Naive thymus-derived CD4-positive, alpha-beta T cell (primary cell): ENCODE measurements around the gene ZNF558. TPM values are rescaled to one million over a fixed set of nuclear protein-coding genes. Genes with fewer than 3 reads are reported as not detected.
A peak's percentile ranks its signal among the peaks of the same experiment; 100 is the strongest.

Experiments
- ATAC-seq: fragments of 150-1000 bp; cut with Tn5 transposase; 2 replicates; pipeline ENCODE4 v1.10.0; 2021; ENCODE audit warnings: mild to moderate bottlenecking, moderate library complexity
- CTCF ChIA-PET: fragments of 350-600 bp; sonication (Branson Sonifier 250); formaldehyde crosslinking; loops from one replicate; lab custom pipeline; 2021; ENCODE audit warnings: antibody characterized with exemption; lab: Charles Lee
- POLR2A ChIA-PET: fragments of 350-600 bp; sonication (Branson Sonifier 250); formaldehyde crosslinking; loops from one replicate; lab custom pipeline; 2021; ENCODE audit warnings: antibody characterized with exemption, inconsistent platforms; lab: Charles Lee
- DNase-seq, 9 donors: peaks; one replicate each; pipeline versions ENCODE4 v3.0.0 to v3.0.0-alpha.2; 2020 to 2022; ENCODE audit warnings: mixed read lengths in 1 of 9
- H3K27ac ChIP-seq: one replicate; pipeline ENCODE4 v1.7.0; 2013; ENCODE audit warnings: mild to moderate bottlenecking, low read depth, low read length, moderate library complexity
- H3K27me3 ChIP-seq, 2 donors: one replicate each; pipeline ENCODE4 v1.7.0; 2013; ENCODE audit warnings: low read length in 2 of 2, mild to moderate bottlenecking in 2 of 2, moderate library complexity in 2 of 2; ENCODE audit not compliant: control insufficient read depth in 2 of 2, insufficient read depth in 2 of 2
- H3K36me3 ChIP-seq, 3 experiments: 1 replicate in 2 of 3; 2 replicates in 1 of 3; pipeline ENCODE4 v1.7.0; 2013; ENCODE audit warnings: low read length in 3 of 3, mild to moderate bottlenecking in 3 of 3, moderate library complexity in 1 of 3; ENCODE audit not compliant: insufficient read depth in 3 of 3, control insufficient read depth in 2 of 3
- H3K4me1 ChIP-seq, 2 donors: one replicate each; pipeline ENCODE4 v1.7.0; 2013; ENCODE audit warnings: low read length in 2 of 2, mild to moderate bottlenecking in 2 of 2, moderate library complexity in 1 of 2; ENCODE audit not compliant: control insufficient read depth in 2 of 2, insufficient read depth in 2 of 2
- H3K4me3 ChIP-seq: 2 replicates; pipeline ENCODE4 v1.7.0; 2013; ENCODE audit warnings: mild to moderate bottlenecking, low read length
- H3K9me3 ChIP-seq, 3 experiments: 1 replicate in 2 of 3; 2 replicates in 1 of 3; pipeline ENCODE4 v1.7.0; 2013; ENCODE audit warnings: low read length in 3 of 3; ENCODE audit not compliant: control insufficient read depth in 2 of 3
- H3K27ac Mint-ChIP-seq, 9 donors: one replicate each; pipeline ENCODE4 v1.8.0; 2020 to 2022; ENCODE audit warnings: mixed read lengths in 9 of 9, mild to moderate bottlenecking in 8 of 9, moderate library complexity in 5 of 9, inconsistent platforms in 2 of 9
- H3K27me3 Mint-ChIP-seq, 5 donors: one replicate each; pipeline ENCODE4 v1.8.0; 2021 to 2022; ENCODE audit warnings: mixed read lengths in 5 of 5, mild to moderate bottlenecking in 1 of 5
- H3K36me3 Mint-ChIP-seq, 5 donors: one replicate each; pipeline ENCODE4 v1.8.0; 2020 to 2022; ENCODE audit warnings: mixed read lengths in 5 of 5, mild to moderate bottlenecking in 3 of 5, inconsistent platforms in 1 of 5
- H3K4me1 Mint-ChIP-seq, 7 donors: one replicate each; pipeline ENCODE4 v1.8.0; 2020 to 2022; ENCODE audit warnings: mixed read lengths in 7 of 7, mild to moderate bottlenecking in 3 of 7, inconsistent platforms in 1 of 7
- H3K4me3 Mint-ChIP-seq, 10 donors: one replicate each; pipeline ENCODE4 v1.8.0; 2020 to 2022; ENCODE audit warnings: mild to moderate bottlenecking in 10 of 10, mixed read lengths in 10 of 10, moderate library complexity in 6 of 10, inconsistent platforms in 2 of 10
- H3K9me3 Mint-ChIP-seq, 11 donors: one replicate each; pipeline ENCODE4 v1.8.0; 2020 to 2022; ENCODE audit warnings: mixed read lengths in 11 of 11, mild to moderate bottlenecking in 4 of 11, inconsistent platforms in 1 of 11, moderate library complexity in 1 of 11
- intact Hi-C, 2 donors: fragments of 100-400 bp; cut with micrococcal nuclease; formaldehyde crosslinking; loops; one replicate each; pipeline ENCODE4 v1.15.1; 2023
- polyA plus RNA-seq, 2 donors: library from polyadenylated mRNA; unstranded; fragments of 300-500 nt; fragmentation: Illumina TruSeq; gene quantifications; one replicate each; pipeline ENCODE4 v1.2.3, GENCODE V29; 2021
- total RNA-seq, 6 experiments: library from RNA in 5 of 6; stranded (reverse) in 5 of 6; gene quantifications; 1 replicate in 5 of 6; 2 replicates in 1 of 6; pipeline ENCODE4 v1.2.3 and lab custom pipeline; 2021 to 2026

Gene ZNF558
- total and polyA plus RNA-seq, 7 experiments from 2014 or later, result 8.7 to 44.9 (median 24.4) TPM

GRCh38 chr19:8831832-8832131, 322 bp downstream of the ZNF558 start:
- intact Hi-C loops, result loop anchor here (1.0 to 10.0 kb wide), 13 partner anchors 137 to 988 kb away; partner anchors contain the start of genes FBXL12 (in 2 of the 2), ACTL9 (in 1 of the 2), RAB11B (in 1 of the 2) and ZNF266 (in 1 of the 2)
- Mint-ChIP-seq H3K4me1 (peaks cover 6 to 41% (median 26%) of the 10 kb centered on the region in 7 donors), H3K36me3 (peaks cover 5 to 25% (median 18%) of the 10 kb centered on the region in 5 donors), H3K9me3 (peaks cover 0 to 17% (median 1%) of the 10 kb centered on the region in 11 donors), H3K4me3 (peak overlapping the region; percentile 84 to 98 (median 90)), H3K27ac (peak overlapping the region; percentile 93 to 99 (median 96)), H3K27me3 (peaks cover 0 to 16% (median 0%) of the 10 kb centered on the region in 5 donors)
- Histone ChIP-seq H3K4me1 (peaks cover 9 to 11% of the 10 kb centered on the region in 2 donors), H3K27me3 (no peaks in the 10 kb centered on the region), H3K36me3 (no peaks in the 10 kb centered on the region), H3K27ac (peak overlapping the region; percentile 93), H3K4me3 (peak overlapping the region; percentile 79), H3K9me3 (no peaks in the 10 kb centered on the region)
- no peak for DNase-seq
- ATAC-seq, result no peak
- ChIA-PET POLR2A (interaction anchor here (1.1 kb wide), 2 partner anchors 8 to 603 kb away, joined by 3 read pairs; partner anchors contain the start of gene ZNF266), CTCF (interaction anchor here (0.7 kb wide), 1 partner anchor 253 kb away, joined by 3 read pairs; no protein-coding TSS in a partner anchor)

GRCh38 chr19:8831373-8831772, 731 bp downstream of the ZNF558 start:
- Histone ChIP-seq H3K9me3 (no peaks in the 10 kb centered on the region), H3K4me1 (peaks cover 9 to 11% of the 10 kb centered on the region in 2 donors), H3K27ac (peak overlapping the region; percentile 93), H3K4me3 (peak overlapping the region; percentile 79), H3K36me3 (no peaks in the 10 kb centered on the region), H3K27me3 (no peaks in the 10 kb centered on the region)
- Mint-ChIP-seq H3K4me1 (peaks cover 6 to 41% (median 26%) of the 10 kb centered on the region in 7 donors), H3K27ac (peak overlapping the region; percentile 93 to 99 (median 96)), H3K27me3 (peaks cover 0 to 14% (median 0%) of the 10 kb centered on the region in 5 donors), H3K9me3 (peaks cover 0 to 17% (median under 1%) of the 10 kb centered on the region in 11 donors), H3K4me3 (peak overlapping the region; percentile 84 to 98 (median 90)), H3K36me3 (peaks cover 5 to 26% (median 18%) of the 10 kb centered on the region in 5 donors)
- ChIA-PET CTCF (interaction anchor here (0.7 kb wide), 1 partner anchor 253 kb away, joined by 3 read pairs; no protein-coding TSS in a partner anchor), POLR2A (interaction anchor here (0.7 to 1.1 kb wide), 3 partner anchors 8 to 1637 kb away, joined by 3 read pairs; partner anchors contain the start of gene ZNF266)
- DNase-seq, result no peak
- intact Hi-C loops, result loop anchor here (5.0 to 10.0 kb wide), 5 partner anchors 137 to 986 kb away; partner anchors contain the start of genes ACTL9 (in 1 of the 2), FBXL12 (in 1 of the 2), ZNF266 (in 1 of the 2) and ZNF559 (in 1 of the 2)
- no peak for ATAC-seq

GRCh38 chr19:8827277-8827676, 4.8 kb downstream of the ZNF558 start:
- Mint-ChIP-seq H3K27me3 (no peaks in the 10 kb centered on the region), H3K9me3 (peaks cover 0 to 5% (median 0%) of the 10 kb centered on the region in 11 donors), H3K36me3 (peaks cover 30 to 61% (median 46%) of the 10 kb centered on the region in 5 donors), H3K4me3 (no peak overlapping the region), H3K27ac (no peak overlapping the region), H3K4me1 (peaks cover 14 to 36% (median 25%) of the 10 kb centered on the region in 7 donors)
- intact Hi-C loops, result no loop called here
- no peak overlapping the region for H3K27ac ChIP-seq
- peaks cover 6 to 9% of the 10 kb centered on the region in 2 donors for H3K4me1 ChIP-seq
- no peaks in the 10 kb centered on the region for H3K27me3 ChIP-seq
- DNase-seq, result no peak
- ChIA-PET CTCF (no interaction called here), POLR2A (no interaction called here)
- H3K4me3 ChIP-seq, result no peak overlapping the region
- peaks cover 0 to 26% (median 0%) of the 10 kb centered on the region in 3 experiments for H3K36me3 ChIP-seq
- H3K9me3 ChIP-seq, result no peaks in the 10 kb centered on the region
- ATAC-seq, result no peak

DNA sequence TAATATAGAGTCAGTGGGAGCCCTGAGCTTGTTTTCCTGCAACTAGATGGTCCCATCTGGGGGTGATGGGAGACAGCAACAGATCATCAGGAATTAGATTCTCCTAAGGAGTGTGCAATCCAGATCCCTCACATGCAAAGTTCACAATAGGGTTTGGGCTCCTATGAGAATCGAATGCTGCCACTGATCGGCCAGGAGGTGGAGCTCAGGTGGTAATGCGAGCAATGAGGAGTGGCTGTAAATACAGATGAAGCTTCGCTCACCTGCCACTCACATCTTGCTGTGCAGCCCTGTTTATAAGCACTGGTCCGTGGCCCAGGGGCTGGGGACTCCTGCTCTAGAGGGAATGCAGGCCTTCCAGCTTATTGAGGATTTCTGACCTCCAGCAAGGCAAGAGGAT, 5.7 kb downstream of the ZNF558 start:
- peaks cover 0 to 7% (median 0%) of the 10 kb centered on the region in 11 donors for H3K9me3 Mint-ChIP-seq
- H3K36me3 Mint-ChIP-seq, result peaks cover 30 to 70% (median 55%) of the 10 kb centered on the region in 5 donors
- H3K4me1 Mint-ChIP-seq, result peaks cover 9 to 31% (median 21%) of the 10 kb centered on the region in 7 donors
- intact Hi-C loops, result no loop called here
- Histone ChIP-seq H3K4me3 (no peak overlapping the region), H3K9me3 (peaks cover 0 to 4% (median 0%) of the 10 kb centered on the region in 3 experiments), H3K4me1 (peaks cover 4 to 5% of the 10 kb centered on the region in 2 donors), H3K36me3 (peaks cover 0 to 35% (median 0%) of the 10 kb centered on the region in 3 experiments), H3K27ac (no peak overlapping the region), H3K27me3 (no peaks in the 10 kb centered on the region)
- ChIA-PET POLR2A (interaction anchor here (0.6 kb wide), 1 partner anchor 15 kb away, joined by 3 read pairs; no protein-coding TSS in a partner anchor), CTCF (no interaction called here)
- DNase-seq (no peak), ATAC-seq (no peak)
- H3K27me3 Mint-ChIP-seq, result no peaks in the 10 kb centered on the region
- H3K27ac Mint-ChIP-seq, result no peak overlapping the region
- H3K4me3 Mint-ChIP-seq, result no peak overlapping the region

- Histone ChIP-seq H3K27ac (no peak overlapping the region), H3K9me3 (peaks cover 0 to 33% (median 0%) of the 10 kb centered on the region in 3 experiments), H3K27me3 (no peaks in the 10 kb centered on the region), H3K36me3 (peaks cover 7 to 81% (median 8%) of the 10 kb centered on the region in 3 experiments), H3K4me3 (no peak overlapping the region), H3K4me1 (no peaks in the 10 kb centered on the region)
- H3K9me3 Mint-ChIP-seq, result peaks cover 5 to 51% (median 33%) of the 10 kb centered on the region in 11 donors
- H3K4me3 Mint-ChIP-seq, result no peak overlapping the region
- CTCF ChIA-PET, result no interaction called here
- POLR2A ChIA-PET, result no interaction called here
- no peak overlapping the region for H3K27ac Mint-ChIP-seq
- H3K4me1 Mint-ChIP-seq, result peaks cover 2 to 14% (median 6%) of the 10 kb centered on the region in 7 donors
- ATAC-seq (no peak), DNase-seq (no peak)
- no peaks in the 10 kb centered on the region for H3K27me3 Mint-ChIP-seq
- intact Hi-C loops, result no loop called here
- peaks cover 49 to 98% (median 81%) of the 10 kb centered on the region in 5 donors for H3K36me3 Mint-ChIP-seq
These were observed 10.3 kb downstream of the ZNF558 start for GRCh38 chr19:8821748-8822241.

DNA sequence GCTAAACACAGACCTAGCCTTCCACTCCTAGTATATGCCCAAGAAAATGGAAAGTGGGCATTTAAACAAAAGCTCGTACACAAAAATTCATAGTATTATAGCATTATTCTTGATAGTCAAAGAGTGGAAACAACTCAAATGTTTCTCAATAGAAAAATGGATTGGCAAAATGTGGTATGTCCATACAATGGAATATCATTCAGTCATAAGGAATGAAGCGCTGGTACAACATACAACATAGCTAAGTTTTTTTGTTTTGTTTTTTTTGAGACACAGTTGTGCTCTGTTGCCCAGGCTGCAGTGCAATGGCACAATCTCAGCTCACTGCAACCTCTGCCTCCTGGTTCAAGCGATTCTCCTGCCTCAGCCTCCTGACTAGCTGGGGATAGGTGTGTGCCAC, 11.9 kb downstream of the ZNF558 start:
- H3K9me3 Mint-ChIP-seq, result peaks cover 9 to 67% (median 49%) of the 10 kb centered on the region in 11 donors
- H3K27ac Mint-ChIP-seq, result no peak overlapping the region
- ChIA-PET CTCF (interaction anchor here (0.9 kb wide), 1 partner anchor 20 kb away, joined by 3 read pairs; no protein-coding TSS in a partner anchor), POLR2A (no interaction called here)
- Histone ChIP-seq H3K27me3 (no peaks in the 10 kb centered on the region), H3K36me3 (peaks cover 13 to 96% (median 20%) of the 10 kb centered on the region in 3 experiments), H3K9me3 (peaks cover 0 to 48% (median 11%) of the 10 kb centered on the region in 3 experiments), H3K4me3 (no peak overlapping the region), H3K27ac (no peak overlapping the region), H3K4me1 (no peaks in the 10 kb centered on the region)
- DNase-seq (no peak), ATAC-seq (no peak)
- H3K27me3 Mint-ChIP-seq, result no peaks in the 10 kb centered on the region
- H3K4me1 Mint-ChIP-seq, result peaks cover 0 to 9% (median 0%) of the 10 kb centered on the region in 7 donors
- H3K4me3 Mint-ChIP-seq, result no peak overlapping the region
- H3K36me3 Mint-ChIP-seq, result peaks cover 59 to 100% (median 90%) of the 10 kb centered on the region in 5 donors
- intact Hi-C loops, result no loop called here
